H1 (cell line): ENCODE data around the gene BCL2.

Source experiments
- EGR1 ChIP-seq: IDR thresholded peaks from 2 replicates; pipeline ENCODE4 v1.6.1; 2011; ENCODE audit warnings: low read depth, low read length, borderline replicate concordance
- POLR2A ChIP-seq, 2 experiments: IDR thresholded peaks; 1 replicate in 1 of 2; 2 replicates in 1 of 2; pipeline ENCODE4 v1.6.1; 2011; ENCODE audit warnings: low read depth in 2 of 2, low read length in 2 of 2, mild to moderate bottlenecking in 2 of 2; ENCODE audit errors: control extremely low read depth in 1 of 2
- TF ChIP-seq, protein P1 (sequence below): IDR thresholded peaks from 2 replicates; pipeline ENCODE4 v1.6.1; 2011; ENCODE audit warnings: low read length, improper control_type of control experiment
- TF ChIP-seq, protein P2 (sequence below), 3 experiments: IDR thresholded peaks; 1 replicate in 2 of 3; 2 replicates in 1 of 3; pipeline versions ENCODE4 v1.5.1 to v1.6.1; 2011; ENCODE audit warnings: low read length in 3 of 3, mild to moderate bottlenecking in 3 of 3, inconsistent platforms in 2 of 3, low read depth in 1 of 3, moderate library complexity in 1 of 3; ENCODE audit not compliant: insufficient read depth in 1 of 3; ENCODE audit errors: control extremely low read depth in 1 of 3

- TF ChIP-seq POLR2A (IDR thresholded peaks at IDR 0.05; ENCODE audit: control extremely low read depth in 1 of 2, low read depth in 2 of 2, low read length in 2 of 2) (no peak), EGR1 (no peak)
- TF ChIP-seq, protein P1, sequence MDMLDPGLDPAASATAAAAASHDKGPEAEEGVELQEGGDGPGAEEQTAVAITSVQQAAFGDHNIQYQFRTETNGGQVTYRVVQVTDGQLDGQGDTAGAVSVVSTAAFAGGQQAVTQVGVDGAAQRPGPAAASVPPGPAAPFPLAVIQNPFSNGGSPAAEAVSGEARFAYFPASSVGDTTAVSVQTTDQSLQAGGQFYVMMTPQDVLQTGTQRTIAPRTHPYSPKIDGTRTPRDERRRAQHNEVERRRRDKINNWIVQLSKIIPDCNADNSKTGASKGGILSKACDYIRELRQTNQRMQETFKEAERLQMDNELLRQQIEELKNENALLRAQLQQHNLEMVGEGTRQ, result no peak
- TF ChIP-seq, protein P2, sequence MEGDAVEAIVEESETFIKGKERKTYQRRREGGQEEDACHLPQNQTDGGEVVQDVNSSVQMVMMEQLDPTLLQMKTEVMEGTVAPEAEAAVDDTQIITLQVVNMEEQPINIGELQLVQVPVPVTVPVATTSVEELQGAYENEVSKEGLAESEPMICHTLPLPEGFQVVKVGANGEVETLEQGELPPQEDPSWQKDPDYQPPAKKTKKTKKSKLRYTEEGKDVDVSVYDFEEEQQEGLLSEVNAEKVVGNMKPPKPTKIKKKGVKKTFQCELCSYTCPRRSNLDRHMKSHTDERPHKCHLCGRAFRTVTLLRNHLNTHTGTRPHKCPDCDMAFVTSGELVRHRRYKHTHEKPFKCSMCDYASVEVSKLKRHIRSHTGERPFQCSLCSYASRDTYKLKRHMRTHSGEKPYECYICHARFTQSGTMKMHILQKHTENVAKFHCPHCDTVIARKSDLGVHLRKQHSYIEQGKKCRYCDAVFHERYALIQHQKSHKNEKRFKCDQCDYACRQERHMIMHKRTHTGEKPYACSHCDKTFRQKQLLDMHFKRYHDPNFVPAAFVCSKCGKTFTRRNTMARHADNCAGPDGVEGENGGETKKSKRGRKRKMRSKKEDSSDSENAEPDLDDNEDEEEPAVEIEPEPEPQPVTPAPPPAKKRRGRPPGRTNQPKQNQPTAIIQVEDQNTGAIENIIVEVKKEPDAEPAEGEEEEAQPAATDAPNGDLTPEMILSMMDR (IDR thresholded peaks at IDR 0.05; ENCODE audit: control extremely low read depth in 1 of 3, insufficient read depth in 1 of 3, low read depth in 1 of 3, low read length in 3 of 3), result no peak
Observed at GRCh38 chr18:63130176-63130575, 189.4 kb downstream of the BCL2 start.
